Activated CD4-positive, alpha-beta memory T cell treated with anti-CD3 and anti-CD28 coated beads, Interleukin-2, amount 10 ng/mL, durations not matched to agents 7 days and 5 days (primary cell): ENCODE results near the gene BTNL9. TPM values are rescaled to one million over a fixed set of nuclear protein-coding genes. Genes with fewer than 3 reads are reported as not detected.

Experiments used
- CTCF ChIA-PET: fragments of 350-600 bp; sonication (Branson Sonifier 250); formaldehyde crosslinking; loops from one replicate; lab custom pipeline; 2021; ENCODE audit warnings: antibody characterized with exemption, inconsistent platforms; lab: Charles Lee
- POLR2A ChIA-PET: fragments of 350-600 bp; sonication (Branson Sonifier 250); formaldehyde crosslinking; loops from one replicate; lab custom pipeline; 2021; ENCODE audit warnings: antibody characterized with exemption; lab: Charles Lee
- DNase-seq: peaks from one replicate; pipeline ENCODE4 v3.0.0-alpha.2; 2020
- H3K27ac Mint-ChIP-seq: one replicate; pipeline ENCODE4 v1.8.0; 2021; ENCODE audit warnings: mild to moderate bottlenecking, mixed read lengths
- H3K27me3 Mint-ChIP-seq: one replicate; pipeline ENCODE4 v1.8.0; 2021; ENCODE audit warnings: mixed read lengths
- H3K36me3 Mint-ChIP-seq: one replicate; pipeline ENCODE4 v1.8.0; 2021; ENCODE audit warnings: low read depth, mixed read lengths
- H3K4me1 Mint-ChIP-seq: one replicate; pipeline ENCODE4 v1.8.0; 2021; ENCODE audit warnings: mixed read lengths
- H3K4me3 Mint-ChIP-seq: one replicate; pipeline ENCODE4 v1.8.0; 2021; ENCODE audit warnings: mild to moderate bottlenecking, mixed read lengths
- H3K9me3 Mint-ChIP-seq: one replicate; pipeline ENCODE4 v1.8.0; 2021; ENCODE audit warnings: mixed read lengths
- total RNA-seq, 2 experiments: library from RNA; stranded (reverse); gene quantifications; one replicate each; pipeline ENCODE4 v1.2.3, GENCODE V29; 2021

BTNL9 gene
- total RNA-seq, 2 experiments from 2014 or later, result not detected

DNA sequence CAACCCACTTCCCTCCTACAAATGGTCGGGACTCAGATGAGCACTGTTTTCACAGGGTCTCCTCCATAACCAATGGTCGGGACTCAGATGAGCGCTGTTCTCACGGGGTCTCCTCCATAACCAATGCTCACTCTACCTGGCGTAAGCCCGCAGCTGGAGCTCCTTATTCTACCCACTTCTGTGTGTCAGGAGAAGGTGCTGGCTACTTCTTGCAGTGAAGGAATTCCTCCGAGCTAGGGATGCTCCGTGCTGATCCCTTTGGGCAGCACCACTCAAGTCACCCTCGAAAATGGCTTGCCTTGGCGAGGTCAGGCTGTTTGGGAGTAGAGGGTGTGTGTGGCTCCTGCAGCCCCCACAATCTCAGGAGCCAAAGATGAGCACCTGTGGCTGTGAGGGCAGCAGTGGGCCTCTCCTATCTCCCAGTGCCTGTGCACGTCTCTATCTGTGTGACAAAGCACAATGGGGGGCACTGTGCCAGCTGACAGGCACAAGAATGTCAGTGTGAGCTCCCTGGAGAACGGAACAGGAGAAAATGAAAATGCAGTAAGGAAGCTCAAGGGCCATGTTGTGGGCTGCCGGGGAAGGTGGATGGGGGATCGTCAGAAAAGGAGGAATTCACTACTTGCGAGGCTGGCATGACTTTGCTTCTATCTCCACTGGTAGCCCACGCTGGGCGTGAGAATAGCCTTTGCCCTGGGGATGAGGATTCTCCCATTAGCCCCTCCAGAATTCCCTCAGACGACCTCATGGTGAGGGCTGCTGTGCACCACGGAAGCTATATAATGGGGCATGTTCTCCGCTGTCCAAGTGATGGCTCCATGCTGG is 3.9 kb upstream of the BTNL9 start:
- Mint-ChIP-seq H3K9me3 (no peaks in the 10 kb centered on the region), H3K27me3 (peaks cover 7% of the 10 kb centered on the region), H3K27ac (no peak overlapping the region), H3K4me3 (no peak overlapping the region), H3K36me3 (no peaks in the 10 kb centered on the region), H3K4me1 (no peaks in the 10 kb centered on the region)
- DNase-seq, result no peak
- ChIA-PET POLR2A (no interaction called here), CTCF (no interaction called here)

DNA sequence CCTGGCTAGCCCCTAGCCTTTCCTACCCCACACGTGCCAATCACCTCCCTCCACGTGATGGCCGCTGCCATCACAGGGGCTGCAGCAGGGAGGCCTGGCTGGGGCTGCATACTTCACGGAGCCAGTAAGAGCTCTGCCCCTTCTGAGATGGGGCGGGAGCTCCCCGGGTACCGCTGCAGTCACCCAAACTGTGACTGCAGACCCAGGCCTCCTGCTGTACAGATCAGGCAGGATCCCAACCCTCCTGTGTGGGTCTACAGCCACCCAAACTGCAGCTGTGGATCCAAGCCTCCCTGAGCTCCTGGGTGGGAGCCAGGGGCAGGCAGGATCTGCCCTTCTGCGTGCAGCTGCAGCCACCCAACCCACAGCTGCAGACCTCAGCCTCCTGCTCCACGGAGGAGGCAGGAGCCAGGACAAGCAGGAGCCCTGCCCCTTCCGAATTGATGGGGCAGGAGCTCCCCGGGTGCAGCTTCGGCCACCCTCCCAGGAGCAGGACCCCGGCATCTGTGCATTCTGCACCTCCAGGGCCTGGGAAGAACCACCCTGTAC is 3.2 kb upstream of the BTNL9 start:
- CTCF ChIA-PET, result no interaction called here
- H3K27ac Mint-ChIP-seq, result no peak overlapping the region
- no peak overlapping the region for H3K4me3 Mint-ChIP-seq
- POLR2A ChIA-PET, result no interaction called here
- H3K9me3 Mint-ChIP-seq, result no peaks in the 10 kb centered on the region
- H3K27me3 Mint-ChIP-seq, result peaks cover 7% of the 10 kb centered on the region
- DNase-seq, result no peak
- H3K36me3 Mint-ChIP-seq, result no peaks in the 10 kb centered on the region
- no peaks in the 10 kb centered on the region for H3K4me1 Mint-ChIP-seq

GRCh38 chr5:181037365-181037861 is 2.7 kb upstream of the BTNL9 start:
- Mint-ChIP-seq H3K27ac (no peak overlapping the region), H3K4me3 (no peak overlapping the region), H3K36me3 (no peaks in the 10 kb centered on the region), H3K4me1 (no peaks in the 10 kb centered on the region), H3K27me3 (peaks cover 11% of the 10 kb centered on the region), H3K9me3 (no peaks in the 10 kb centered on the region)
- POLR2A ChIA-PET, result no interaction called here
- DNase-seq, result no peak
- CTCF ChIA-PET, result no interaction called here

DNA sequence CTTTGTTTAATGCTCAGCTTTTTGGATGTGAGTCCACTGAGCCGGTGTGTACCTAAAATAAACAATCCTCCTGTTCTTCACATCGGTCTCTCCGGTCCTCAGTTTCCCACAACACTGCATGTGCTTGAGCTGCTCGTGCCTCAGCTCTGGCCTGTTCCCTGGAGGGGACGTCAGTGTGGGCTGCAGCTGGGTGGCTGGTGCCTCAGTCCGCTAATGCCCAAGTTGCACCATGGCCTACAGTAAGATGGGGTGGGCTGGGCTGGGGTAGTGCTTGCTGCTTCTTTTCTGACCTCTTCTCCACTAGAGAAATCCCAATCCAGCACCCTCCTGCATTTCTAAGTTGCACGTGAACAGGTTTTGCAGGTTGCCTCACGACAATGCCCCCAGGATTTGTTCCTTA is 595 bp upstream of the BTNL9 start:
- no peak for DNase-seq
- Mint-ChIP-seq H3K27me3 (peaks cover 14% of the 10 kb centered on the region), H3K9me3 (no peaks in the 10 kb centered on the region), H3K4me1 (no peaks in the 10 kb centered on the region), H3K27ac (no peak overlapping the region), H3K4me3 (no peak overlapping the region), H3K36me3 (no peaks in the 10 kb centered on the region)
- CTCF ChIA-PET, result no interaction called here
- POLR2A ChIA-PET, result no interaction called here

DNA sequence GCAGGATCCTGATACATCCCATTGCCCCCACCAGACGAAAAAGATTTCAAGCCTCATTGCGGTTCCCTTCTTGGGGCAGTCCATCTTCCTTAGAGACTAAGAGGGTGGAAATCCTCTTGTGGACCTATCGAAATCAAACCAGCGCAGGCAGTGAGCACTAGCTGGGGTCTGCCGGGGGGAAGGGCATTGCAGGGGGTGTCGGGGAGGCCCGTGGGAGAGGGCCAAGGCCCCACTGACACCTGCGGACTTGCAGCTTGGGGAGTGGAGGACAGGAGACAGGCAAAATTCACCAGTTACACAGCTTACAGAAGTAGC is 522 bp downstream of the BTNL9 start:
- no peak overlapping the region for H3K4me3 Mint-ChIP-seq
- no peaks in the 10 kb centered on the region for H3K4me1 Mint-ChIP-seq
- DNase-seq, result no peak
- H3K36me3 Mint-ChIP-seq, result no peaks in the 10 kb centered on the region
- H3K27ac Mint-ChIP-seq, result no peak overlapping the region
- peaks cover 16% of the 10 kb centered on the region for H3K27me3 Mint-ChIP-seq
- POLR2A ChIA-PET, result no interaction called here
- CTCF ChIA-PET, result no interaction called here
- no peaks in the 10 kb centered on the region for H3K9me3 Mint-ChIP-seq

DNA sequence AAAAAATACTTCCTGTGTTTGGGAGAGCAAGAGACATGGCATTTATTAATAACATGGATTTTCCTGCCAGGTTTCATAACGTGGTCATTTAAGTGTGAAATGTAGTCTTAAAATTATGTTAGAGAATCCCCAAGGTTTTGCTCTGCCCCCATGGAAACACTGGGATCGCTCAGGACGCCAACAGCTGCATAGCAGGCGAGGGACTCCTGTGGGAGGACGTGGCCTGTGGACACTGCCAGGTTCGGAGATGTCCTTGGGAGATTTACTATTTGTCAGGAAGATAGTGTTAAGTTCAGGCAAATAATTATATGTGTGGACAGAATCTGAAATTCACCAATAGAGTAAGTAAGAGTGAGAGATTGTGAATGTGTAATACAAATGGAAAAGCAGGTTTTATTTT is 977 bp downstream of the BTNL9 start:
- no peak for DNase-seq
- H3K36me3 Mint-ChIP-seq, result no peaks in the 10 kb centered on the region
- H3K9me3 Mint-ChIP-seq, result no peaks in the 10 kb centered on the region
- no peak overlapping the region for H3K4me3 Mint-ChIP-seq
- no peak overlapping the region for H3K27ac Mint-ChIP-seq
- peaks cover 16% of the 10 kb centered on the region for H3K27me3 Mint-ChIP-seq
- ChIA-PET CTCF (no interaction called here), POLR2A (no interaction called here)
- no peaks in the 10 kb centered on the region for H3K4me1 Mint-ChIP-seq

GRCh38 chr5:181042036-181042713 is 2.1 kb downstream of the BTNL9 start:
- Mint-ChIP-seq H3K27ac (no peak overlapping the region), H3K4me1 (no peaks in the 10 kb centered on the region), H3K27me3 (peaks cover 16% of the 10 kb centered on the region), H3K4me3 (no peak overlapping the region), H3K9me3 (no peaks in the 10 kb centered on the region), H3K36me3 (no peaks in the 10 kb centered on the region)
- no peak for DNase-seq
- POLR2A ChIA-PET, result no interaction called here
- CTCF ChIA-PET, result no interaction called here

DNA sequence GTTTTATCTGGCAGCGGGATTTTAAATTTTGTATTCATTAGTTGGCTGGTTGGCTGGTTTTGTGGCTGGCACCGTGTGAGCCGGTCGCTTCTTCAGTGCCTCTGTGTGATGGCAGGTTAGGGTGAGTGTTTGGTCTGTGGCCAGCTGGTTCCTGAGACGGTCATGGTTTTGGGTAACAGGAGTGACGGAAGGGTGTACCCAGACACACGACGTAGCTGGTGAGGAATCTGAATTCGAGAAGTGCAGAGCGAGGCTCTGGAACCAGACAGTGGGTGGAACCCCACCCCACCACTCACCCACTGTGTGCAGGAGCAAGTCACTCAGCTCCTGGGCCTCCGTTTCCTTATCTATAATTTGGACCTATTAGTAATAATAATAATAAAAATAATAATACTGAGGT is 2.7 kb downstream of the BTNL9 start:
- CTCF ChIA-PET, result no interaction called here

DNA sequence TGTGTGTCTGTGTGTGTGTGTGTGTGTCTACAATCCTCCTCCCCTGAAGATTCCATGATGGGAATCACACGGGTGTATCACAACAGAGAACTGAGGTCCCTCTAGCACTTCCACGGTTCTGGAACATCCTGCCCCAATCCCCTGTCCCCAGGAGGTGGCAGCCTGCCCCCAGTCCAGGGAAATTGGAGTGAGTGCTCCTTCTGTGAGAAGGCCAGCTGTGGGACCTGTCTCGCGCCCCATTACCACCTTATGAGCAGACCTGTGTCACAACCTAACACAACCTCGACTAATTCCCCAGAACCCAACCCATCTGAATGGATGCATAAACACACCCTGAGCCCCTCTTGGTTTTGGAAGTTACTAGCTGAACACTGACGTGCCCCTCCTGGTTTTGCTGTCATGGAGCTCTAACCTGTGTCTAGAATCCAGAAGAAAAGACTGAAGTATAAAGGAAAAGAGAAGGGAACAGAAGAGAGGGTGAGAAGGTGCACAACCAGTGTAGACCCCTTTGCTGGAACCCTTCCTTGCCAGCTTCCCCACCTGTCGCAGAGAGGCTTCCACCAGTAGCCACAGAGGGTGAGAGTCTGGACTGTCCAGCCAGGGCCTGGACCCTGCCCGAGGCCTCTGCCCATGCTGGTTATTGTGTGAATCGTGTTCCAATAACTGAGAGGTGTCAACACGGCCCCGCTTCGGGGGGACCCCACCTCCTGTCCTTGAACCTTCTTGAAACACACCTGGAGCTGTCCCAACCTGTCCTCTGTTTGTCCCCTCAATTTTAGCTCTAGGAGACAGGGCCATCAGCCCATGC is 3.4 kb downstream of the BTNL9 start:
- POLR2A ChIA-PET, result no interaction called here
- no peaks in the 10 kb centered on the region for H3K4me1 Mint-ChIP-seq
- CTCF ChIA-PET, result no interaction called here
- no peak overlapping the region for H3K4me3 Mint-ChIP-seq
- no peaks in the 10 kb centered on the region for H3K36me3 Mint-ChIP-seq
- H3K27me3 Mint-ChIP-seq, result peaks cover 16% of the 10 kb centered on the region
- DNase-seq, result no peak
- H3K27ac Mint-ChIP-seq, result no peak overlapping the region
- H3K9me3 Mint-ChIP-seq, result no peaks in the 10 kb centered on the region

More for the DNA sequence above, 2.7 kb downstream of the BTNL9 start:
- H3K27ac Mint-ChIP-seq, result no peak overlapping the region
- H3K27me3 Mint-ChIP-seq, result peaks cover 16% of the 10 kb centered on the region
- no peak for DNase-seq
- H3K4me3 Mint-ChIP-seq, result no peak overlapping the region
- no peaks in the 10 kb centered on the region for H3K4me1 Mint-ChIP-seq
- no peaks in the 10 kb centered on the region for H3K9me3 Mint-ChIP-seq
- no peaks in the 10 kb centered on the region for H3K36me3 Mint-ChIP-seq
- POLR2A ChIA-PET, result no interaction called here

GRCh38 chr5:181044093-181044599 is 4.1 kb downstream of the BTNL9 start:
- no peaks in the 10 kb centered on the region for H3K4me1 Mint-ChIP-seq
- no peaks in the 10 kb centered on the region for H3K9me3 Mint-ChIP-seq
- H3K27me3 Mint-ChIP-seq, result peaks cover 17% of the 10 kb centered on the region
- H3K36me3 Mint-ChIP-seq, result no peaks in the 10 kb centered on the region
- no peak for DNase-seq
- ChIA-PET CTCF (no interaction called here), POLR2A (no interaction called here)
- no peak overlapping the region for H3K4me3 Mint-ChIP-seq
- no peak overlapping the region for H3K27ac Mint-ChIP-seq

- Mint-ChIP-seq H3K4me3 (no peak overlapping the region), H3K9me3 (no peaks in the 10 kb centered on the region), H3K36me3 (no peaks in the 10 kb centered on the region), H3K4me1 (no peaks in the 10 kb centered on the region), H3K27me3 (peaks cover 19% of the 10 kb centered on the region), H3K27ac (no peak overlapping the region)
- ChIA-PET POLR2A (no interaction called here), CTCF (no interaction called here)
- DNase-seq, result no peak
Observed at GRCh38 chr5:181044662-181045305, 4.7 kb downstream of the BTNL9 start.

DNA sequence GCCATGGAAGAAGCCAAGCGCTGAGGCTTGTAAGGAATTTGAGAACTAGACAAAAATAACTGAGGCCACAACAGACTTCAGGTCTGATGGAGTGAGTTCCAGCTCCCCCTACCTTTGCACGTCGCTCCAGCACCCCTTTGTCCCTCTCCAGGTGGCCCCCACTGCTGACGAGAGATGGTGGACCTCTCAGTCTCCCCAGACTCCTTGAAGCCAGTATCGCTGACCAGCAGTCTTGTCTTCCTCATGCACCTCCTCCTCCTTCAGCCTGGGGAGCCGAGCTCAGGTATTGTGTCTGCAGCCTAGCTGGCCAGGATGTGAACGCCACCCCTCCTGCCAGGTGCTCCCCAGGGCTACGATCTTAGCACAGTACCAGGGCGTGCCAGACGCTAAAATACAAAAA is 5.2 kb downstream of the BTNL9 start:
- no peak for DNase-seq
- peaks cover 16% of the 10 kb centered on the region for H3K27me3 Mint-ChIP-seq
- no peaks in the 10 kb centered on the region for H3K9me3 Mint-ChIP-seq
- H3K4me3 Mint-ChIP-seq, result no peak overlapping the region
- ChIA-PET CTCF (no interaction called here), POLR2A (no interaction called here)
- H3K4me1 Mint-ChIP-seq, result no peaks in the 10 kb centered on the region
- no peak overlapping the region for H3K27ac Mint-ChIP-seq
- no peaks in the 10 kb centered on the region for H3K36me3 Mint-ChIP-seq
